Ascending aorta (tissue), 2 donors: ENCODE results near the gene LRRC8B. TPM values are rescaled to one million over a fixed set of nuclear protein-coding genes. Genes with fewer than 3 reads are reported as not detected.

ENCODE experiments used
- DNase-seq, 2 donors: peaks; one replicate each; pipeline ENCODE4 v3.0.0-alpha.2; 2019; ENCODE audit warnings: low spot score in 2 of 2
- H3K27ac ChIP-seq, 2 donors: fragments of 200-600 bp; sonication (generic); one replicate each; pipeline ENCODE4 v1.5.1; 2016 to 2017; ENCODE audit warnings: mild to moderate bottlenecking in 1 of 2
- H3K27me3 ChIP-seq: fragments of 200-600 bp; sonication (generic); one replicate; pipeline ENCODE4 v1.5.1; 2017
- H3K36me3 ChIP-seq, 2 donors: fragments of 200-600 bp; sonication (generic); one replicate each; pipeline ENCODE4 v1.5.1; 2016
- H3K4me1 ChIP-seq, 2 donors: fragments of 200-600 bp; sonication (generic); one replicate each; pipeline ENCODE4 v1.5.1; 2016 to 2017; ENCODE audit warnings: mild to moderate bottlenecking in 1 of 2
- H3K4me3 ChIP-seq, 2 donors: fragments of 200-600 bp; sonication (generic); one replicate each; pipeline ENCODE4 v1.5.1; 2016 to 2017; ENCODE audit warnings: mild to moderate bottlenecking in 1 of 2
- H3K9me3 ChIP-seq, 2 donors: fragments of 200-600 bp; sonication (generic); one replicate each; pipeline ENCODE4 v1.5.1; 2016
- CTCF ChIP-seq, 3 experiments: fragments of 200-600 bp in 2 of 3; fragments of 450-650 bp in 1 of 3; sonication (generic) in 2 of 3; IDR thresholded peaks; one replicate each; pipeline ENCODE4 v1.5.1; 2016 to 2019; ENCODE audit warnings: antibody characterized with exemption in 3 of 3, mild to moderate bottlenecking in 1 of 3, moderate library complexity in 1 of 3
- intact Hi-C: fragments of 100-400 bp; cut with DNase I; formaldehyde crosslinking; loops from one replicate; pipeline ENCODE4 v1.15.1; 2023
- total RNA-seq: library from RNA; depleted of rRNA; stranded (reverse); fragments of >200 nt; gene quantifications from one replicate; pipeline ENCODE4 v1.1.0, GENCODE V29; 2016

The LRRC8B gene
- total RNA-seq, 1 donor from 2014 or later = 4.2 TPM

- H3K4me1 ChIP-seq = no peaks in the 10 kb centered on the region
- H3K9me3 ChIP-seq = no peaks in the 10 kb centered on the region
- TF ChIP-seq CTCF (IDR thresholded peaks at IDR 0.05) = no peak
- DNase-seq = no peak
- H3K27ac ChIP-seq = no peak overlapping the region
- intact Hi-C loops = no loop called here
- H3K36me3 ChIP-seq = no peaks in the 10 kb centered on the region
- no peaks in the 10 kb centered on the region for H3K27me3 ChIP-seq
- no peak overlapping the region for H3K4me3 ChIP-seq
Observed at GRCh38 chr1:89546082-89546889, 21.7 kb downstream of the LRRC8B start.

- DNase-seq = no peak
- Histone ChIP-seq H3K9me3 (no peaks in the 10 kb centered on the region), H3K4me3 (no peak overlapping the region), H3K36me3 (no peaks in the 10 kb centered on the region), H3K27ac (no peak overlapping the region), H3K4me1 (no peaks in the 10 kb centered on the region), H3K27me3 (no peaks in the 10 kb centered on the region)
- TF ChIP-seq CTCF (IDR thresholded peaks at IDR 0.05) = no peak
- intact Hi-C loops = no loop called here
Observed at GRCh38 chr1:89546934-89547562, 22.4 kb downstream of the LRRC8B start.

- intact Hi-C loops = no loop called here
- Histone ChIP-seq H3K27me3 (no peaks in the 10 kb centered on the region), H3K4me3 (no peak overlapping the region), H3K27ac (no peak overlapping the region), H3K36me3 (no peaks in the 10 kb centered on the region), H3K9me3 (no peaks in the 10 kb centered on the region), H3K4me1 (no peaks in the 10 kb centered on the region)
- no peak for DNase-seq
- no peak for TF ChIP-seq CTCF (IDR thresholded peaks at IDR 0.05)
Observed at GRCh38 chr1:89547563-89548116, 23.0 kb downstream of the LRRC8B start.

GRCh38 chr1:89548122-89548857, 23.7 kb downstream of the LRRC8B start:
- no peaks in the 10 kb centered on the region for H3K27me3 ChIP-seq
- no peak for TF ChIP-seq CTCF (IDR thresholded peaks at IDR 0.05)
- no peaks in the 10 kb centered on the region for H3K9me3 ChIP-seq
- no peaks in the 10 kb centered on the region for H3K36me3 ChIP-seq
- H3K4me1 ChIP-seq = no peaks in the 10 kb centered on the region
- DNase-seq = no peak
- no peak overlapping the region for H3K4me3 ChIP-seq
- H3K27ac ChIP-seq = no peak overlapping the region
- intact Hi-C loops = no loop called here

- Histone ChIP-seq H3K4me1 (no peaks in the 10 kb centered on the region), H3K27me3 (no peaks in the 10 kb centered on the region), H3K36me3 (no peaks in the 10 kb centered on the region), H3K27ac (no peak overlapping the region), H3K4me3 (no peak overlapping the region), H3K9me3 (no peaks in the 10 kb centered on the region)
- TF ChIP-seq CTCF (IDR thresholded peaks at IDR 0.05) = no peak
- intact Hi-C loops = no loop called here
- no peak for DNase-seq
Observed at GRCh38 chr1:89550995-89551394, 26.4 kb downstream of the LRRC8B start.
